Measurements from ENCODE around the gene TIAM2.
"Not testable (repeated sequence)": the region's sequence is repeated elsewhere in the genome, so short reads cannot be mapped to it uniquely, and the experiment has no call there.

TIAM2 gene

DNA sequence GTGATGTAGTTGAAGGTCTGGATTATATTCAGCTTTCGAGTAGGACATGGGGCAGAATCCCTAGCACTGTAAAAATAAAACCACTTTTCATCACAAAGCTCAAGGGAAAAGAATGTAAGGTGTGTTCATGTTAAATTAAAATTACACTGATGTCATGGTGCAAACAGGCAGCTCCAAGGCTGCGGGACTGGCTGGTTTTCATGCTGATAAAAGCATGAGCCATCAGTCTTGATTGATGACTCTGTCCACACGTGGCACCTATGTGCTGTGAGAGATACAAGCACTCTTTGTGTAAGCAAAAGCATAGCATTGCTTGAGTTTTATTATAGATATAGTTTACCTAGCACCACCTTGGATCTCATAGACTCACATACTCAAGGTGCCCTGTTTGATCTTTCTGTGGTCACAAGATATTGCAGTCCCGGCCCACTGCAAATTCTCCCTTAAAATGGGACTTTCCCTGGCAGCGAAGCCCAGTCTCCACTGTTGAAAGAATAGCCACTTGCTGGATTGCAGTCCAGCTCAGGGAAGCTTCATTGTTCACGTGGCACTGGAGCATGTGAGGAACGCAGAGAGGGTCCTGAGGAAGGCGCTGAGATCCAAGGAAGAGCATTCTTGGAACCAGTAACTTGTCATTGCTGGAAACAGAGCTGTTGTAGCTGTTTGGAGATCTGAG is 90.6 kb downstream of the TIAM2 start:
- peak overlapping the region; percentile 80 for H3K27ac ChIP-seq
- peak; percentile 82 for DNase-seq (ENCODE audit: low read depth, low spot score)

DNA sequence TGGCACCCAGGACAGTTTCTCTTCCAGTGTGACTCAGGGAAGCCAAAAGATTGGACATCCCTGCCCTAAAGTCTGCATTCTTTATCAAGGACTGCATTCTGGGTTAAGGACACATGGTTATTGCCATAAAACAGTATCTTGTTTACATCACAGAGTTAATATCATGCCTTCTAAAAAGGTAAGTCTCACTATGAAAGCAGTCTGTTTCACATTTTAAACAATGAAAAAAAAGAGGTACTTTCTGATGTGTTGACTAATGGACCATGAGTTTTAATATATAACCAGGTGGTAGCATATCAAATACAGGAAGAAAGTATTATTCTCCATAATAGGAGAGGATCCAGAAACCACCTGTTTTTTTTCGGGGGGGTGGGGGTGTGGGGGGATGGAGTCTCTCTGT is 93.7 kb downstream of the TIAM2 start:
- no peak overlapping the region for H3K27ac ChIP-seq
- no peak for DNase-seq (ENCODE audit: low read depth, low spot score)

DNA sequence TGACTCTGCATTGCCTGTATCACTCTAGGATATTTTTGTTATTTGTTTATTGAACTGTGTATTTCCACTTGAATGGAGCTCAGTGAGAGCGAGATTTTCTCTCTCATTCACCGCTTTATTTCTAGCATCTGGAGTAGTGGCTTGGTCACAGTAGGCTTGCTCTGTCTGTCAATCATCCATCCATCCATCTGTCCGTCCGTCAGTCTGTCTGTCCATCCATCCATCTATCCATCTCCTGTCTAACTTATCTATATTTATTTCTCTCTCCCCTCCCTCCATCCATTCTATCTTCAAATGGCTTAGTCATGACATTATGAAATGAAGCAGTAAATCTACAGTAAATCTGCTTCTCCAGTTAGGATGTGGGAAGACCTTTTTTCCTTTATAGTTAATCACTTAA is 94.6 kb downstream of the TIAM2 start:
- no peak for DNase-seq (ENCODE audit: low read depth, low spot score)
- H3K27ac ChIP-seq: no peak overlapping the region

- no peak overlapping the region for H3K27ac ChIP-seq
- DNase-seq (ENCODE audit: low read depth, low spot score): no peak
Observed at GRCh38 chr6:155090166-155090565, 95.1 kb downstream of the TIAM2 start.

DNA sequence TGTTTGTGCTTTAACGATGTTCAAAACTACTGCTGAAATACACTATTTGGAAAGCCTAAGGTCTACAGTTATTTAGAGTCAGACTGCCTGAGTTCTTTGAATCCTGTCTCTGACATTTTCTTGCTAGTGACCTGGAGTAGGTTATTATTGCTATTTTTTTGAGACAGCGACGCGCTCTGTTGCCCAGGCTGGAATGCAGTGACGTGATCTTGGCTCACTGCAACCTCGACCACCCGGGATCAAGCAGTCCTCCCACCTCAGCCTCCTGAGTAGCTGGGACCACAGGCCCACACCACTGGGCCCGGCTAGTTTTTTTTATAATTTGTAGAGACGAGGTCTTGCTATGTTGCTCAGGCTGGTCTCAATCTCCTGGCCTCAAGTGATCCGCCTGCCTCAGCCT is 96.6 kb downstream of the TIAM2 start:
- no peak for DNase-seq (ENCODE audit: low read depth, low spot score)
- H3K27ac ChIP-seq: no peak overlapping the region

DNA sequence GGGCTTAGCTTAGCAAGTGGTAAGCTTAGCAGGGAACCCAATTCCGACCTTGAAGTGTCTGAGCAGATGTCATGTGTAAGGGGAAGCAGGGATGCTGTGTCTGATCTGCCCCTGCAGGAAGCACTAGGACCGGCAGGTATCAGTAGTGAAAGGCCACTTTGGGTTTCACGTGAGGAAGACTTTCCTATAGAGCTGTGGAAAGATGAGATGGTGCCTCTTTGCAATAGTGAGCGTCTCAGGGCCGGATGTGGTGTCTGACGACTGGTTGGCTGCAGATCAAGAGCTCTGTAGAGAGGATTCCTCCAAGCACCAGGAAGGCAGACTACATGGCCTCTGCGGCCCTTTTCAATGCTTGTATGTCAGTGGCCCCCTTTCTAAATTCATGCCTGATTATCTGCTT is 98.3 kb downstream of the TIAM2 start:
- H3K27ac ChIP-seq: no peak overlapping the region
- DNase-seq (ENCODE audit: low read depth, low spot score): no peak

DNA sequence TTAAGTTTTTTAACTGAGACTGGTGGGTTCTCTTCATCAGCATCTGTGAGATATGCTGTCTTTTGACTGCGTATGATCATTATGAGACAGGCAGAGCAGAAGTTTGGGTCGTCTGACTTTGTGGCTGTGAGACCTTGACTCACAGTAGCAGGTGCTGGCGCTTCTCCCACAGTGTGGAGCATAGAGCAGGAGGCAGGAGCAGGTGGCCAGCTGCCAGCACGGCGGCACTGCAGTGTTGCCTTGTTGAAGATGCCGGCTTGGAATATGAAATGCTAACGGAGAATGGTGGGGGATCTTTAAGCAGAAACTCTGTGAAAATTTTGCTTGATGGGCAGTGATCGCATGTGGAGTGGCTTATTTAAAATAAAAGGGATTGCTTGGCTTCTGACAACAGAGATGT is 105.0 kb downstream of the TIAM2 start:
- DNase-seq (ENCODE audit: low read depth, low spot score): no peak
- no peak overlapping the region for H3K27ac ChIP-seq

GRCh38 chr6:155100591-155100990 is 105.5 kb downstream of the TIAM2 start:
- DNase-seq (ENCODE audit: low read depth, low spot score): no peak

GRCh38 chr6:155103083-155103645 is 108.0 kb downstream of the TIAM2 start:
- H3K27ac ChIP-seq; DNase-seq (ENCODE audit: low read depth, low spot score): not testable (repeated sequence)

More at GRCh38 chr6:155100591-155100990, 105.5 kb downstream of the TIAM2 start:
- H3K27ac ChIP-seq: no peak overlapping the region

DNA sequence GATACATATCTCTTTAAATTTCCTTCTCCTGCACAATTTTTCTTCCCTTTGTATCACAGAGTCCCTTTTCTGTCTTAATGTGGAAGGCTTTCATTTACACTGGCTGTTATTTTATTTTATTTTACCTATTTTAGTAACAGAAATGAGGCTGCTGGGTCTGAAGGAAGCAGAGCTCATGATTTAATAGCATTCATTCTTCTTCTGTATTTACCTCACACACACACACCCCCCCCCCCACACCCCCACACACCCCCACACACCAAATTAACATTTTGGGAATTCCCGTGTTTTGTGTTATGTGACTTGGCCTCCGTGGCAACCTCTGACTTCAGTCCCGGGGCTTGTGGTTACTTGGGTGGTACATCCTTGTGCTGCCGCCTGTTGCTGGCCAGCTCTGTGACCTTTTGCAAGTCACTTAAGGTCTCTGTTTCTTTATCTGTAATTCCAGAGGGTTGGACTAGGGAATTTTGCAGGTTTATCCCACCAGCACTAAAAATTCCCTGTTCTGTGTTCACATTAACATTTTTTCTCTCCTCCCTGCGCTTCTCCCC is 108.8 kb downstream of the TIAM2 start:
- DNase-seq (ENCODE audit: low read depth, low spot score): no peak
- no peak overlapping the region for H3K27ac ChIP-seq

DNA sequence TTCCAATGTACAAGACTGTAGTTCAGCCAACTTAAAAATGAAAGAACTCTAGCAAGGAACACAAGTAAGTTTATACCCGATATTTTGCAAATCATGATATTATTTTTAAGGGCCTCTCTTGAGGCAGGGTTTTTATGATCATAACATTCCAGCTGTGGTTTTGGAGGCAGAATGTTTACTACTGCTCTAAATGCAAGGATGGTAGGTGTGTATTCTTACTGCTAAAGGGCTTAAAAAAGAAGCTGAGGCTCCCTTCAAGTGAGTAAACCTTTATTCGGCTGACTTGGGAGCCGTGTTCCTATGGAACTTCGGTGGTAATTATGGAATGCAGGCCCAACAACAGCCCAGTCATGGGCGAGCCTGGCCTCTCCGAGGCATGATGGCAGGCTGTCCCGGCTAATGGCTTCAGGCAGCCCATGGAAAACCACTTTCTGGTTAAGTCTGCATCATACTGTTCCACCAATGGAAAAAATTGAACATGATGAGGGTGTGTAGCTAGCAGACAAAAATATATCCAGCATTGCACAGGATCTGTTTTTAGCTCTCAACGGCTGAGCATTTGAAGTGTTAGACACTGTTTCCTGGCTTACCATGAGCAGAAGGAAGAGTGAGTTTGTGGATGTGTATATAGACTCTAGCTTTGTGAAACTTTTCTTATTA is 111.5 kb downstream of the TIAM2 start:
- H3K27ac ChIP-seq: no peak overlapping the region
- no peak for DNase-seq (ENCODE audit: low read depth, low spot score)

- DNase-seq (ENCODE audit: low read depth, low spot score): no peak
- H3K27ac ChIP-seq: no peak overlapping the region
Observed at GRCh38 chr6:155107432-155108069, 112.4 kb downstream of the TIAM2 start.

DNA sequence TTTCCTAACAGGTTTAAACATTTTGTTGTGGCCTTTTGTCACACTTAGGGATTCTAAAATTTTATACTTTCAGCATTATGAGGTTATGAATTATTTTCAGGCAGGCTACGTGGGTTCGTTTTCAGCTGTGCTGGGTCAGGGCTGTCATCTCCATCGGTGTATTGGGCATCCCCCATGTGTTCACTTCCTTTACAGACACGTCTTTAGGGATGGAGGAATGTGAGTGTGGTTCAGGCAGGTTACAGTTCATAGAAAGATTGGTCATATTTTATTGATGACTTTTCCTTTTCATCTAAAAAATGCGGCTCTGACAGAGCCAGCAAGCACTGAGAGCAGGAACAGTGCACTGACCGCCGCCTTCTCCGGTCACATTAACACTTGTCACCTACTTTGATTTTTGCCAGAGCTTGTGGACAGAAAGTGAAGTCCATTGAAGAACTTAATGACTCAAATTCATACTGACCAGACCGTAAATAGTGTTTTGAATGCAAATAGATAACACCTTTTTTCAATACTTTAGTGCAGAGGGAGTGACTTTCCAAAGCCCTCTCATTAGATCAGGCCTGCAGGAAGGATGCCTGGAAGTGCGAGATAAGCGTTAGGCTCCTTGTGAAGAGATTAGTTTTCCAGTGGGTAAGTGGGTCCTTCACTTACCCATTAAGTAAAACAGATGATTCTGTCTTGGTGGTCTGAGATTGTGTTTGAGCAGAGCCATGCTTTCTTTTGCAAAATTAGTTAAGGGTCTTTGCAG is 113.1 kb downstream of the TIAM2 start:
- no peak for DNase-seq (ENCODE audit: low read depth, low spot score)
- H3K27ac ChIP-seq: no peak overlapping the region

DNA sequence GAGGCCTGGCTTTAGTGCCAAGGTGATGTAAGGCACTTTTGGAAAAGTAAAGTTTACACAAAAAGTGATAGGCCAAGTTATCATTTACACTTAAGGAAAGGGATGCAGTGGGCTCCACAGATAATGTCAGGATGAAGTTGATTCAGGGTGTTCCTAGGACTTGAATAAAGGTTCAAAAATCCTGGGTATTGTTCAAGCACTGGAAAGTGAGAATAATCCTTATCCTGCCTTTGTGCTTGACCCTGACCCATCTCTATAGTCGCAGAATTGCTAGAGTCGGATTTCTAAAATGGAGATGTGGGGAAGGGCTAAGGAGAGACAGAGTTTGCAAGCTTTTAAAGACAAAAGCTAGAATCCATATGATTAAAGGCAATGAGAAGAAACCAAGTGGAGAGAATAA is 115.6 kb downstream of the TIAM2 start:
- DNase-seq (ENCODE audit: low read depth, low spot score): no peak
- H3K27ac ChIP-seq: no peak overlapping the region

GRCh38 chr6:155112757-155113156 is 117.6 kb downstream of the TIAM2 start:
- no peak for DNase-seq (ENCODE audit: low read depth, low spot score)

GRCh38 chr6:155115893-155116570 is 120.9 kb downstream of the TIAM2 start:
- no peak for DNase-seq (ENCODE audit: low read depth, low spot score)
- H3K27ac ChIP-seq: no peak overlapping the region

More at GRCh38 chr6:155112757-155113156, 117.6 kb downstream of the TIAM2 start:
- H3K27ac ChIP-seq: no peak overlapping the region

GRCh38 chr6:155116571-155116910 is 121.4 kb downstream of the TIAM2 start:
- no peak for DNase-seq (ENCODE audit: low read depth, low spot score)
- no peak overlapping the region for H3K27ac ChIP-seq

DNA sequence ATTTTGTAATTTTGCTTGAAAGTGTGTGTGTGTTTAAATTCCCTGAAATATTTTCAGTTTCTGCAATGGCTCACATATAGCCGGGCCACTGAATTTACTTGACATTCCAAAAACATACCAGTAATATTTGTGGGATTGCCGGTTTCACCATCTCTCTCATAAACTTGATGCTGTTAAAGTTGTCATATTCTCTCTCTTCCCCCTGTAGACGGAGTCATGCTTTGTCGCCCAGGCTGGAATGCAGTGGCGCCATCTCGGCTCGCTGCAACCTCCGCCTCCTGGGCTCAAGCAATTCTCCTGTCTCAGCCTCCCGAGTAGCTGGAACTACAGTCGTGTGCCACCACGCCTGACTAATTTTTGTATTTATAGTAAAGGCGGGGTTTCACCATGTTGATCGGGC is 122.1 kb downstream of the TIAM2 start:
- no peak for DNase-seq (ENCODE audit: low read depth, low spot score)
- no peak overlapping the region for H3K27ac ChIP-seq

DNA sequence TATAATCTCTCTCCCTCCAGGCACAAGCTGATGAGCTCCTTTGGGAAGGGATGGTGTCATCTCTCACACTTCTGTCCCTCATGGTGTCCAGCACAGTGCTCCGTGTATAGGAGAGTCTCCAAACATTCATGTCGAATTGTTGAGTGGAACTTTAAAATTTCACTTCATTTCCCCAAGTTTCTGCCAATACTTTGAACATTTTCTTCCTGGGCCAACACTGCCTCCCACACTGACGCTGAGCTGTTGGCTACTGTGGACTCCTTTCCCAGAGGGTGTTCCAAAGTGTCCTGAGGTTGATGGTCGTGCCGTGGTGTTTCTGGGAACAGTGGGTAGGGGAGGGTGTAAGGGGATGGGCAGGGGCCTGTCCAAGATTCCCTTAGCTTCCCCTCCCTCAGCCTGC is 122.7 kb downstream of the TIAM2 start:
- H3K27ac ChIP-seq: no peak overlapping the region
- DNase-seq (ENCODE audit: low read depth, low spot score): no peak

GRCh38 chr6:155119201-155119600 is 124.1 kb downstream of the TIAM2 start:
- H3K27ac ChIP-seq: not testable (repeated sequence)

More at GRCh38 chr6:155119201-155119600, 124.1 kb downstream of the TIAM2 start:
- not testable (repeated sequence) for DNase-seq (ENCODE audit: low read depth, low spot score)
